GM19099 (cell line): Measurements from ENCODE around the gene COX4I1.

Experiments
- POLR2A ChIP-seq: IDR thresholded peaks from 3 replicates; pipeline ENCODE4 v1.6.1; 2011; ENCODE audit warnings: low read depth; ENCODE audit not compliant: insufficient read length; ENCODE audit errors: extremely low read depth

The COX4I1 gene

DNA sequence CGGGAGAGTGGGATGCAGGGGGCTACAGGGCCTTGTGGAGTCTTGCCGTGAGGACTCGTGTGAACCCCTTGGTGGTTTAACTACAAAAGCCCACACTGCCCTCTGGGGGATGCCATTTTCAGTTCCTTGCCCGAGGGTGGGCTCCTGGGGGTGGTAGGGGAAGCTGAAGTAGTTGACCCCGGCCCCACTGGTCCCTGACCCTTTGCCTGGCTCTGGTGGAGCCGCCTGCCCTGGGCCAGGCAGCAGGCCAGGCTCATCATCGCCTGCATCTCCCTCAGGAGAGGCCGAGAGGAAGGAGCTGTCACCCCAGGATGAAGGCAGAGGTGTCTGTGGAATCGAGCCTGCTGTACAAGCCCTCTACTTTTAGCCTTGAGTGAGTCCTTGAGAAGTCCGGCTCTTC is 10.2 kb downstream of the COX4I1 start:
- TF ChIP-seq POLR2A: no peak

DNA sequence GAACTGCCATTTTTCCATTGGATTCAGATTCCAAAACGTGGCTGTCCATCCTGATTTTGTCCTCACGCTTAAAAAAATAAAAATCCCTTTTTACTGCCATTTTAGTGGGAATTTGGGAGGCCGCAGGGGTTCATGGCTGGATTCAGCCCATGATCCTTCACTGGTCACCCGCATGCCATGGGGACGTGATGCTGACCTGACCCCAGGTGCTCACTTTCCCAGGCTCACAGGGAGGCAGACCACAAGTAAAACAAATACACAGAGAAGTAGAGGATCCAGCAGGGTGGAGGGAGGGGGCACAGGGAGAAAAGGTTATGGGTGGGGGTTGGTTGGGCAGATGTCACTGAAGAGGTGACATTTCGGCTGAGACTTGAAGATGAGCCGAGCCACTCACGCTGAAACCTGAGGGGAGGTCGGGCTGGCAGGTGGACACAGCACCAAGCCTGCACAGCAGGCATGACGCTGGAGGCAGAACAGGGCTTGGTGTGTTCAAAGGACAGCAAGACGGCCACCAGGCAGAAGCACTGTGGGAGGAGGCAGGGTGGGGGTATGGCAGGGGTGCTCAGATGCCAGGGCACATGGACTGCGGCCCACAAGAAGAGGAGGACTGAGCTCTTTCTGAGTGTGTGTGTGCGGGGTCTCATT is 10.7 kb downstream of the COX4I1 start:
- no peak for TF ChIP-seq POLR2A

DNA sequence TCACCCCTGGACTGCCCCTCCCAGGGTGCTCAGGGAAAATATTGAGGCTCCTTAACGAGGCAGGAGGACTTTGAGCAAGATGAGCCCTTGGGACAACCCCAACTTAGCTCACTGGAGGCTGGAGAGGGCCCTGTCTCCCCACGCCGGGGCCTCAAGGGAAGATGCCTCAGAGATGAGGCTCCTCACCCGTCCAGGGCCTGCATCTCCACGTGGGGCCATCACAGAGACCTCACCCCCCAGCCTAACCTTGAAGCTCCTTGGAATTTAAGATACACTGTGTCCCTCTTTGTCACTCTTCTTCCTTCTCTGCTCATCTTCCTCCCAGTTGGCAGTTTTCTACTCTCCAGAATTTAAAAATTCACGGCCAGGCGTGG is 11.2 kb downstream of the COX4I1 start:
- TF ChIP-seq POLR2A: no peak

DNA sequence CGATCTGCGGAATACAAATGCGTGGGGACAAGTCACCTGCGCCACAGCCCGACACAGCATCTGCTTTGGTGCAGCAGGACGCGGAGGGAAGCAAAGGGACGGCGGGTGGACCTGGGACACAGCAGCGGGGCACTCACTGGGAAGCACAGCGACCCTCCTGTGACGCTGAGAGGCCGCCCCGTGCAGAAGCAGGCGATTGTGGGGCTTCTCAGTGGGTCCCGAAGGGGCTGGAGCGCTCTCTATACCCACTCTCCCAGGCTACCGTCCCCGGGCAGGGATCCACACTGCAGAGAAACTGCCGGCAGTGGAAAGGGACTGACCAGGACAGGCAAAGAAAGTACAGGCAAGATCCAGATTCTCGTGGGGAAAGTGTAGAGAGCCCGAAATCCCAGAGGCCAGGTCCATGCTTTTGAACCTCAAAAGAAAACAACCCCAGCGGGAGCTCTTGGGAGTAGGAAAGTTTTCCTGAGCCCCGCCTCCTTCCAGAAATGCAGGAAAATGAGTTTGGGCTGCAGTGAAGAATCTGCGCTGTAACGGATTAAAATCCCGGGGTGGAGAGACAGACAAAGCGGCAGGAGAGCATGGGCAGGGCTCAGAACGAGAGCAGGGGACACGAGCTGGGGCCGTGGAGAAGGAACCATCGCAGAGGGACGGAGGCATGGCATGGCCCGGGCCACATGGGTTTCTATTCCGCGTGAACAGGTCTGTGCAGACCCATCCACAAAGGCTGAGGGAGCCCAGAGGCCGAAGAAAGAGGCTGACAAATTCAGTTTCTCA is 12.7 kb downstream of the COX4I1 start:
- TF ChIP-seq POLR2A: no peak

DNA sequence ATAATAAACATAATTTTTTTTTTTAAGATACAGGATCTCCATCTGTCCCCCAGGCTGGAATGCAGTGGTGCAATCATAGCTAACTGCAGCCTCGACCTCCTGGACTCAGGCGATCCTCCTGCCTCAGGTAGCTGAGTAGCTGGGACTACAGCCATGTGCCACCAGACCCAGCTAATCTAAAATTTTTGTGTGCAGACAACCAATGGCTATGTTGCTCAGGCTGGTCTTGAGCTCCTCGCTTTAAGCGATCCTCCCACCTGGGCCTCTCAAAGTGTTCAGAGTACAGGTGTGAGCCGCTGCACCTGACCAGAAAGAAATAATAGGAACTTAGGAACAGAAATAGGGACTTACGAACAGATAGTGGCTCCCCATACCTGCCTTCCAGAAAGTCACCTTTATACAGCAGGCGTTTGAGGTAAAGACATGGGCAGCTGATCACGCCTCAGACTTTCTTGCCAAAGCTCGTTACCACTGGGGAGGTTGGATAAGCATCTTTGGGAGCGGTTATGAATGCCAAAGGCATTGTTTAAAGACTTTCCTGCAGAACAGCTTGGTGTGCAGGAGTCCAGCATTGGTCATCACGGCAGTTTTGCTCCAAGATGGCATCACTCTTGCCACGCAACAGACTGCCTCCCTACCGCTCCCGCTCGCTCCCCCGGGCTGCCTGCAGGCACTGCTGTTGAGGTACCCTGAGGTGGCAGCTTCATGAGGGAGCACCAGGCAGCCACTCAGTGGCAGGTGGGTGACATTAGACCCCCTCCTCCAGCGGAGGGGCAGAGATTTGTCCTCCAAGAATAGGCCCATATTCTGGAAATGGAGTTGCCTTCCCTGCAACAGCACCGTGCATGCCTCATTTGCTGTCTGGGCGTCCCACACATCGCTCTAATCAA is 13.6 kb downstream of the COX4I1 start:
- TF ChIP-seq POLR2A: no peak

DNA sequence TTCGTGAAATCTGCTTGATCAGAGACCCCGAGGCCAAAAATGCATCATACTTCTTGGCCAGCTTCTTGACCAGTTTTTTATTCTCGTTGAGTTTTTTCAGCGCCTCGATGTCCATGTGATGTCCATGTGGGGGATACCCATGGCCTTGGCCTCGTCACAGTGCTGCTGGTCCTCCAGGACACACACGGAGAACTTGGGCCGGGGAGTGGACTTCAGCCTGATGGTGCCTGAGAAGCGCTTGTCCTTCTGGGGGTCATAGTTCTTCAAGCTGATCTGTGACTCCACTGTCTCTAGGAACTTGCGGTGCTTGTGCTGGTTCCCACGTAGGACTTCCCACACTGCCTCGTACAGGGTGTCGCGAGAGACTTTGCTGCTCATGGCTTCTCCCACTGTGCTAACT is 16.7 kb downstream of the COX4I1 start:
- no peak for TF ChIP-seq POLR2A

DNA sequence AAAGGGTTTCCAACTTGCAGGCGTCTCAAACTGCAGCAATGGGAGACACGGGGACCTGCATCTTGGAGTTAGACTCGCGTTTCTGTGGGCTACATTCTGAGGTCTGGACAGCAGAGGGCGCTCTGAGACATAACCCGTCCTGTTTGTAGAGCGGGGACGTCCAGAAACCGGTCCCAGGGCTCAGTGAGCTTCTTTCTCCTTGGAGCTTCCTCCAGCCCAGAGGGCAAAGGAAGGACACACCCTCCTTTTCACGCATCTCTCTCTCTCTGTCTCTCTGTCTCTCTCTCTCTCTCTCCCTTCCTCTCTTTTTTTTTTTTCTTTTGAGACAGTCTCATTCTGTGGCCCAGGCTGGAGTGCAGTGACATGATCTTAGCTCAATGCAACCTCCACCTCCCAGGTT is 19.8 kb downstream of the COX4I1 start:
- TF ChIP-seq POLR2A: no peak

DNA sequence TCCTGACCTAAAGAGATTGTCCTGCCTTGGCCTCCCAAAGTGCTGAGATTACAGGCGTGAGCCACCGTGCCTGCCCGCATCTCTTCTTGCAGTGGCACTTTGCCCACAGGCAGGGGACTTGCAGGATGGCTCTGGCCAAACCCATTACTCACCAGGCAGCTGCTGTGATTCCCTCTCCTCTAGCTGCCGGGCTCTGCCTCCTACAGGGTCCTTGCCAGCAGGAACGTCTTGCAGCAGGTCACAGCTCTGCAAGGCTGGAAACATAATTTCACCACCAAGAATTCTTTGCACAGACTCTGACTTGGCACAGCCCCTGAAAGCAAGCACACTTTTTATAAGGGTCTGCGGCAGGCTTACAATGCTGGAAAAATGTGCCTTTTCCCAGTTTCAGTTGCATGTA is 20.3 kb downstream of the COX4I1 start:
- TF ChIP-seq POLR2A: no peak

DNA sequence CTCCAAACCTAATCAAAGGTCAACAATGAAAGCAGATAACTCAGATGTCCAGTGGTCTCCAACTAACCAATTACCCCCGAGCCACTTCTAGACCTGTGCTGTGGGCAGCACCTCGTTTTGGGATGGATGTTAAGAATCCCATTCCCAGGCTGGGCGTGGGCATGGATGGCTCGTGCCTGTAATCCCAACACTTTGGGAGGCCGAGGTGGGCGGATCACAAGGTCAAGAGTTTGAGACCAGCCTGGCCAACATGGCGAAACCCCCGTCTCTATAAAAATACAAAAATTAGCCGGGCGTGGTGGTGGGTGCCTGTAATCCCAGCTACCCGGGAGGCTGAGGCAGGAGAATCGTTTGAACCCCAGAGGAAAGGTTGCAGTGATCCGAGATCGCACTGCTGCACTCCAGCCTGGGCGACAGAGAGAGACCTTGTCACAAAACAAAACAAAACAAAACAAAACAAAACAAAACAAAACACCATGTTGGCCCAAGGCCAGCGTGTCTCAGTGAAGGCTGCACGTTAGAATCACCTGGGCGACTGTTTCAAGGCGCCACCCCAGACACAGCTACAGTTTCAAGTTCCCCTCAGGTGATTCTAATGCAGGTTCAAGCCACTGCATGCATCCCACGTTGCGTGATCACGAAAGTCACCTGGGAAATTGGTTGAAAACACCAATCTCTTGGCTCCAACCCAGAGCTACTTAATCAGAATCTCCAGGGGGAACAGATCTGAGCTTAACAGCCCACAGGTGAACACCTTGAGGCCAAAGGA is 21.3 kb downstream of the COX4I1 start:
- no peak for TF ChIP-seq POLR2A

DNA sequence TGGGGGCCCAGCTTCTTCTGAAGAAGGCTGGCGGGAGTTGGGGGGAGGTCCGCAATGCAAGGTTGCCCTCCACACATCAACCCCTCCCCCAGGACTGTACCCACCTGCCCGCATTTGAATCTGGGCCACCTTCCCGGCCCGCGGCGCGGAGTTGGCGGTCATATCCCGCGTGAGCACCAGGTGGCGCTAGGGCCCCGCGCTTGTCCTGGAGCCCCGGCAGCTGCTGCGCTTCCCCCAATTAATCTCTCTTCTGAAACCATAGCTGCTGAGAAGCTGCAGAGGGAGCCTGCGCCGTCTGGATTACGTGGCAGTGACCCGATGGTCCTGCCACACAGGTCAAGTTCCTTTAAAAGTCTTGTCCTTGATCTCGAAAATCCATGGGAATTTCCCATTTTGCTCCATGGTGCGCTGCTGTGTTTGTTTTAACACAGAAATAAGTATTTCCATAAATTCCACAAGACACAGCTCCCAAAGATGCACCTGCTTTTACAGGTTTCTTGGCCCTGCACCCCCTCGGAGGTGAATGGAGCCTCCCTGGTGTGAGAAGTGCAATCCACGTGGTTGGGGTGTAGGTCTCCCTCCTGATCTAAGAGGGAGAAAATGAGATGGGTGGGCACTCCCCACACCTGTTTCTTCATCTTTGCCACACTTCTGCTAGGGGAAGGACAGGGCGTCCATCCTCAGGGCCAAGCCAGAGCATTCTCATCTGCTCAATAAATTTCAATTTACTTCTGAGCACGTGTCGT is 22.1 kb downstream of the COX4I1 start:
- TF ChIP-seq POLR2A: no peak

DNA sequence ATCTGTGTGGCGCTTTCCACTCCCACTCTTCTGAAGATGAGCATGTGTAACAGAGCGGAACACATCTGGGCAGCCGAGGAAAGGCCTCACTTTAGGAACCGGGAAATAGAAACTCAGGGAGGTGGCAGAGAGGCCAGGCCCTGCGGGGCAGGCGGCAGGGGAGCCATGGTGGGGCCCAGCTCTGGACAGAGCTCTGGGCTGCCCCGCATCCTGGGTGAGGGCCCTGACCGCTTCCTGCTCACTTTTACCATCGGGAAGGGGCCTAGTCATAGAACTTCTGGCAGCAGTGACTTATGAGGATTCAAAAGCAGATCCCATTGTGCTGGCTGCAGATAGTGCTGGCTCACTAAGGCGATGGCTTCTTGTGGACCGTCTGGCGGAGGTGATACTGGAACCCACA is 22.6 kb downstream of the COX4I1 start:
- TF ChIP-seq POLR2A: no peak

DNA sequence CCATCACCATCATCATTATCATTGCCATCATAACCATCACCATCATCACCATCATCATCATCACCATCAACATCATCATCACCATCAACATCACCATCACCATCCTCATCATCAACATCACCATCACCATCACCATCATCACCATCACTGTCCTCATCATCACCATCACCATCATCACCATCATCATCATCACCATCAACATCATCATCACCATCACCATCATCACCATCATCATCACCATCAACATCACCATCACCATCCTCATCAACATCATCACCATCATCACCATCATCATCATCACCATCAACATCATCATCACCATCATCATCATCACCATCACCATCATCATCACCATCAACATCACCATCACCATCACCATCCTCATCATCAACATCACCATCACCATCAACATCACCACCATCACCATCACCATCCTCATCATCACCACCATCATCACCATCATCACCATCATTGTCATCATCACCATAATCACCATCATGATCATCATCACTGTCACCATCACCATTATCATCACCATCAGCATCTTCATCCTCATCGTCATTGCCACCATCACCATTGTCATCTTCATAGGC is 23.9 kb downstream of the COX4I1 start:
- no peak for TF ChIP-seq POLR2A

DNA sequence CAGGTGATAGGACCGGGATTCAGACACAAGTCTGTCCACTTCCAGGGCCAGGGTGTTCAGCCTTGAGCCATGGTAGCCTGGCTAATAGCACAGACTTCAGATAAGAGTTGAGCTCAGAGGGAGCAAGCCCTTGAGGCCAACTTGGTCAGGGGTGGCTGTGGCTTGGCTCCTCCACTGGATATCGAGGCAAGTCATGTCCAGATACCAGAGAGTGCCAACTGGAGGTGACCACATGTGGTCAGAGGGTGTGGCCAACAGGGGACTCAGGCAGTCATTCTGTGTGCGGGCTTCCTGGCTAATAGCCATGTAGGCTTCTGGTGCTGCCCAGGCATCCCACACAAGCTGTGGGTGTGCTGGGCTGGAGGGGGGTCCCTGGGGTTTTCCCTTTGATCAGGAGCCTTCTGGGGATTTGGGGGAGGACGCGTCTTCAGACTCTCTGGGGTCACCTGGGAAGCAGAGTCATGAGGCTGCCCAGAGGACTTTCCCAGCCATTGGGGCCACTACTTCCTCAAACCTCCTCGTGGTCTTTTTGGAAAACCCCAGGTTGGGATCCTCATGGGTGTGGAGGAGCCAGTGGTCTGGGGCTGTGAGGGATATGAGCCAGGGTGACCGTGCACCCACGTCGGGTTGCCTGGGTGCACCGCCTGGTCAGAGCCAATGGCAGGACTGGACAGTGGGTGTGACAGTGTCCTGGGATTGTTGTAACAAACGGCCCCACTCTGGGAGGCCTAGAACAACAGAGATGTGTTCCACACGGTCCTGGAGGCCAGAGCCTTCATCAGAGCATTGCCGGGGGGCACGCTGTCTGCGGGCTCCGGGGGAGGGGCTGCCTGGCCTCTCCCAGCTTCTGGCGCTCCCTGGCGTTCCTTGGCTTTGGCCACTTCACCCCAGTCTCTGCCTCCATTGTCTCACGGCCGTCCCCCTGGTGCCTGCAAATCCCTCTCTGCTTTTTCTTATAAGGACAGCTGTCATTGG is 25.0 kb downstream of the COX4I1 start:
- no peak for TF ChIP-seq POLR2A
